Hematopoietic multipotent progenitor cell (in vitro differentiated cells): ENCODE results near the gene LAMTOR3. TPM values are rescaled to one million over a fixed set of nuclear protein-coding genes. Genes with fewer than 3 reads are reported as not detected.
"Not testable (repeated sequence)": the region's sequence is repeated elsewhere in the genome, so short reads cannot be mapped to it uniquely, and the experiment has no call there.

ENCODE experiments used
- DNase-seq, 3 donors: peaks; one replicate each; pipeline ENCODE4 v3.0.0-alpha.2; 2011 to 2015; ENCODE audit warnings: low read depth in 2 of 3, low spot score in 2 of 3
- total RNA-seq: library from RNA; depleted of rRNA; stranded (reverse); fragments of >200 nt; gene quantifications from one replicate; pipeline ENCODE4 v1.2.3, GENCODE V29; 2012

The LAMTOR3 gene
- total RNA-seq, 1 donor = 15.3 TPM

DNA sequence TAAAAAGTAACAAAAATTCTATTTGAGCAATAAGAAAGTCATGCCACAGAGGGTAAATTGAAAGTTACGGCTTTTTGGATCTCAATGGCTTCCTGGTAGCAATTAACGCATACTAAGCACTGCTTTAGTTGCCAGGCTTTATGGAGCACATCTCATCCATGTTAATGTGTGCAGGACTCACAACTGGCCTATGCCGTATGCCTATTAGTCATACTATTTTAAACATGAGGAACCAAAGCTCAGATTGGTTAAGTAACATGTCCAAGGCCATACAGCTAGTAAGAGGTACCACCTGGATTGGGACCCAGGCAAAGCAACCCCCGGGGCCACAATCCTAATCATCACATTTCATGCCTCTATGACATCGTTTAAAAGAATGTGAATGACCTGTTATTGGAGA lies 60.5 kb downstream of the LAMTOR3 start:
- DNase-seq = no peak

DNA sequence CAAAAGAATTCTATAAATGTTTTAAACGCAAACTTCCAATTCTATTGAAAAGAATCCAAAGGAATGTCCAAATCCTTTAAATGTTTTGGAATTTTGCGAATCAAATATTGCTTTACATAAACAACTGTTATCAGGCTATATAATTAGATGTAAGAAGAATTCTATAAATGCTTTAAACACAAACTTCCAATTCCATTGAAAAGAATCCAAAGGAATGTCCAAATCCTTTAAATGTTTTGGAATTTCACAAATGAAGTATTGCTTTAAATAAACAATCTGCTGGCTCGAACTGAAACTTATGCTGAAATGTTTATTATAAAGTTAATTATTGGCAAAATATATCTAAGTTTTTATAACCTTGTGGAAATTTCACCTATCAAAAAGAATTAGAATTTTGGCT lies 61.5 kb downstream of the LAMTOR3 start:
- DNase-seq = no peak

DNA sequence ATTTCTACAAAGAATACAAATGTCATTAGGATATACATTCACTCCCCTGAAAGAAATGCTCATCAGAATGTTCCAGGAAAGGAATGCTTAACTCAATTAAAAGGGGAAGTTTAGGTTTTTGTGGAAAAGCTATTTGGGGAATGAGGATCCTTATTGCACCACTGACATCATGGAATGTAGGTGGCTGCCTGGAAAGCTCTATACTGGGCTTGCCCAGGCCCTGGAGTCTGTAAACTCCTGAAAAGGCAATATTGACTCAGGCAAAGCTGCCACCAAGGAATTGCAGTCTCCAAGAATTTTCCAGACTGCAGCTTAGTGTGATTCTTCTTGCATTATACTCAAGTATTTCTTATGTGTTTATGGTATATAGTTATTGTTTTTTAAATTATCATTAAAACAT lies 61.9 kb downstream of the LAMTOR3 start:
- no peak for DNase-seq

DNA sequence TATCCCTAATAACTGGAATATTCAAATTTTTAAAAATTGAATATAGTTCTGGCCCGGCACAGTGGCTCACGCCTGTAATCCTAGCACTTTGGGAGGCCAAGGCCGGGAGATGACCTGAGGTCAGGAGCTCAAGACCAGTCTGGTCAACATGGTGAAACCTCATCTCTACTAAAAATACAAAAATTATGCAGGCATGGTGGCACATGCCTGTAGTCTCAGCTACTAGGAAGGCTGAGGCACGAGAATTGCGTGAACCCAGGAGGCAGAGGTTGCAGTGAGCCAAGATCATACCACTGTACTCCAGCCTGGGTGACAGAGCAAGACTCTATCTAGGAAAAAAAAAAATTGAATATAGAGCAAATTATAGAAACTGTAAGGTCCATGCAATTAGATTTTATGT lies 64.2 kb downstream of the LAMTOR3 start:
- not testable (repeated sequence) for DNase-seq

DNA sequence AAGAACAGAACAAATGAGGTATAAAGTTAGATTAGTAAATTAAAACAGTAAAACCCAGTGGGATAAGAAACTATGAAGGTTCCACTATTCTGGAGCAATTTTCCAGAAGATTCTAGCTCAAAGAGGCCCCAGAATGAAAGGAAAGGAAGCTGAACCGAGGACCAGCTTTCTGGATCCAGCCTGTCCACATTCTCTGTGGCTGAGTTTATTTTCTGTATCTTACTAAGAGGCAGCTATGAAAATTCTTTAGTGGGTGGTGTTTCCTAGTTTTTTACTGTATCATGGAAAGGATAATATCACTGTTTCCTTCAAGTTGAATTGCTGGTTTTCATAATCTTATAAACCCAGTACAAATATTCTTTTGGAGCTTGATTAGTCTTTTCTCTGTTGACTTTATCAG lies 65.8 kb downstream of the LAMTOR3 start:
- DNase-seq = no peak

Other genes with a start within 250 kb of the LAMTOR3 start
- not detected for gene C4orf54, start 236.6 kb downstream of the LAMTOR3 start, total RNA-seq
- 15.9 TPM for gene DAPP1, start 77.6 kb downstream of the LAMTOR3 start, total RNA-seq
- gene DNAJB14, start 52.2 kb upstream of the LAMTOR3 start, total RNA-seq = 17.2 TPM
- 186 TPM for gene H2AZ1, start 55.8 kb upstream of the LAMTOR3 start, total RNA-seq